Stimulated activated naive CD8-positive, alpha-beta T cell treated with anti-CD3 and anti-CD28 coated beads, Interleukin-15, Interleukin-2, amounts not matched to agents 100 U/mL and 50 U/mL, for 24 hours (primary cell): ENCODE results near the gene ERC2.

Experiments
- ATAC-seq: fragments of 150-1000 bp; cut with Tn5 transposase; one replicate; pipeline ENCODE4 v1.10.0; 2021
- DNase-seq: peaks from one replicate; pipeline ENCODE4 v3.0.0; 2021

ERC2 gene

GRCh38 chr3:55641964-55642363, 826.3 kb downstream of the ERC2 start:
- no peak for DNase-seq
- ATAC-seq: no peak

- ATAC-seq (no peak), DNase-seq (no peak)
Observed at GRCh38 chr3:55639896-55640765, 828.1 kb downstream of the ERC2 start.

DNA sequence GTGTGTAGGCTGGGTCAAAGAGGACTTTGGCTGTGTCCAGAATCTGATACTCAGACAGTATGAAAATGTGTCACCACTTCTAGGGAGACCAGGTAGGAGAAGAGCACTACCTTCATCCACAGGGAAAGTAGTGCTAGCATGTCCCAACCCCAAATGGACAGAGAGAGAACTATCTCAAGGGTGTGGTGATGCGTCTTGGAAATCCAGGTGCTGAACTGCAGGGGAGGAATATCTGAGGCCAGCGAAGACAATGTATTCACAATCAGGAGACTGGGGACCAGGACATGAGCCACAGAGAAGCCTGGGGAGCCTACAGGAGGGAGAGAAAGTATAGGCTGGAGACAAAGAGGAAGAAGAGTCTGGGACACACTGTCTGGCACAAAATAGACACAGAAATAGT, 829.1 kb downstream of the ERC2 start:
- no peak for DNase-seq
- no peak for ATAC-seq

- ATAC-seq (no peak), DNase-seq (no peak)
Observed at GRCh38 chr3:55637906-55638638, 830.2 kb downstream of the ERC2 start.

- ATAC-seq: no peak
- no peak for DNase-seq
Observed at GRCh38 chr3:55636300-55637195, 831.7 kb downstream of the ERC2 start.

DNA sequence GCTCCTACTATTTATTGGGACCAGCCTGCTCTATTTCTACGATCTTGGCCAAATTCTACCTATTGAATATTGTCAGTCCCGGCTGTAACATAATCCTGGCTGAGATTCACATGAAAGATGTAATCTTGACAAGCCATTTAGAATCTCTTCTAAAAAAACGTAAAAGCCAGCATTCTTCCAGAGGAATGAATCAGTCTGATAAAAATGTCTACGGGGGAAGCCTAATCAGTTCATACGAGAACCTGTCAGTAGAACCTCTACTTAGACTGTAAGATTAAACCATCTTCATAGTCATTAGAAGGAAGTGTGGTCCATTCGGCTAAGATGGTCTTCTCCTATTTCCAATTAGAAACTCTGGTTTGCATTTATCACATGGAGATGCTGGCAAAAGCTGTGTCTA, 833.9 kb downstream of the ERC2 start:
- no peak for DNase-seq

DNA sequence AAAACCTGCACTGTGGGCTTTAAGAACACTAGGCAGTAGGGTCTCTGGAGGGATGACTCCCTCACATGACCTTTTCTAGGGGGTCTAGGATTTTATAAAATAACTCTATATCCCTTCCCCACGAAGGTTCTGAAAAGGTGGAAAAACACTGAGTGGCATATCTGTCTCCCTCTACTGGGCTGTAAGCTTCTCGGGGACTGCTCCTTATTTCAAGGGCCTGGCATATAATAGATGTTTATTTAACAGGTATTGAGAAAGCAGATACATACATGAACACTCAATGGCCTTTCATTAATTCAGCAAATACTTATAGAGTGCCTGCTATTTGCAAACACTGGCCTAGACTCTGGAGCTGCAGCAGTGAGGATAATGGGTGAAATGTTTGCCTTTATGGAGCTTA, 834.9 kb downstream of the ERC2 start:
- ATAC-seq: no peak
- DNase-seq: no peak

More for the DNA sequence above, 833.9 kb downstream of the ERC2 start:
- no peak for ATAC-seq

DNA sequence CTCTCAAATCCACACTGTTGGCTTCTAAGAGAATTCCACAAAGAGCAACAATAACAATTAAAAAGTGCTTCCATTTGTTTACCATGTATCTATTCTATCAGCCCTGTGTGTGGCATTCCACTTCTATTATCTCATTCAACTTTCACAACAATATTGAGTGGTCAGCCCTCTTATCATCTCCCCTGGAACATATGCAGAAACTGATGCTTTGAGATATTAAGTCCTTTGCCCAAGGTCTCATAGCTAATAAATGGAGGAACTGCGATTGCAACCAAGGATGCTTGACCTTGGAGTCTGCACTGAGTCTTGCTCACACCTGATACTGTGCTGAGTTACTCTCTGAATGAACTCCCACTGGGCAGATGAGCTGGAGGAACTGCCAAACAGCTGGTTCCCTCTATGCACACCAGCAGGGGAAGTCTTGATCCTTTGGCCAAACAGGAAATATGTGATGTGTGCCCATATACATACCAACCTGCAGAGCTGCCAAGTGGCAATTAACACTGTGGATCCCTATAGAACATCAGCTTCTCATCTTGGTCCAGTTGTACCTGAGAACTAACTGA, 836.4 kb downstream of the ERC2 start:
- no peak for ATAC-seq
- DNase-seq: no peak

DNA sequence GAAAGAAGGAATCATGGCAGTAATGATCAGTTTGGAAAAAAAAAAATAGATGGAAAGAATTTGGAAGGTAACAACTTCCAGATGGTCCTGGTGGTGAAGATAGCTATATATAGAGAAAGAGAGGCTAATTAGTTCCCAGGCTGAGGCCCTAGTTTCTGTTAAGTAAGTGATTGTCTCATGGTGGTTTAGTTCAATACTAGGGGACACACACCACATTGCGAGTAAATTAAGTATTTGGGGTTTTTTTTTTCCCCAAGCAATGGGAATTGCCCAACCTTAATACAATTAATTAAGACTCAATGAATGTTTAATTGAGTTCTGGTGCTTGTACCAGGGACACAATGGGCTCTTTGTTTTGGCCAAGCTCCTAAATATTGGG, 837.4 kb downstream of the ERC2 start:
- no peak for ATAC-seq
- no peak for DNase-seq

- ATAC-seq: no peak
- no peak for DNase-seq
Observed at GRCh38 chr3:55630280-55630920, 837.9 kb downstream of the ERC2 start.

DNA sequence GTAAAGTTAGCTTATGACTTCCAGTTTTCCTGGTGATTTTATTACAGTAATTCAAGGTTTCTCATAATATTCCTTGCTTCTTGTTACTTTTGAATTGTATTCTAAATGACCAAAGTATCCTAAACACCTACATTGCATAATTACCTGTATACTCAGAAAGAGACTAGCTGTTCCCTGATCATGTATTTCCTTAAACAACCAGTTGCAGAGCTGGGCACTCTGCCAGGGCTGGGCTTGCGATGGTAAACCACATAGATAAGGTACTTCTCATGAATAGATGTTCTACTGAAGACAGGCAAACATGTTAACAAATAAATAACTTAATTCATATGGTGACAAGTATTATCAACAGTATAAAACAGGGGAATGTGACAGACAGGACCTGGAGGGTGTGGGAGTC, 838.8 kb downstream of the ERC2 start:
- ATAC-seq (no peak), DNase-seq (no peak)

DNA sequence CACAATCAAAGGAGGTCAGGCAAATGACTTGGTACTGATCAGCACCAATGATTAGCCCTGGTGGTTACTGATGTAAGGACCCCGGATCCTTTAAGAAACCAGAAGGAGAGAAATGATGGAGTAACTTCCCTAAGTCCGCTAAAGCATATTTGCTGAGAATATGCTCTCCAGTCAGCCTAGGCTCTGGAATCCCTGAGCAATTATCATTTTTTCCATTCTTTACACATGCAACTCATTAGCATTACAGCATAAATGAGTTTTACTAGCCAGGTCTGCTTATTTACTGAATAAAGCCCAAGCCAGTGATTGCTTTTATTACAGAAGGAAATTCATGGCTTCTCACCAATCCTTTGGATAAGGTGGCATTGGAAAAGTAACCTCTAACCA, 842.0 kb downstream of the ERC2 start:
- DNase-seq (no peak), ATAC-seq (no peak)

GRCh38 chr3:55624238-55624637, 844.0 kb downstream of the ERC2 start:
- ATAC-seq: no peak

GRCh38 chr3:55623786-55624185, 844.5 kb downstream of the ERC2 start:
- no peak for ATAC-seq
- DNase-seq: no peak

More at GRCh38 chr3:55624238-55624637, 844.0 kb downstream of the ERC2 start:
- no peak for DNase-seq

DNA sequence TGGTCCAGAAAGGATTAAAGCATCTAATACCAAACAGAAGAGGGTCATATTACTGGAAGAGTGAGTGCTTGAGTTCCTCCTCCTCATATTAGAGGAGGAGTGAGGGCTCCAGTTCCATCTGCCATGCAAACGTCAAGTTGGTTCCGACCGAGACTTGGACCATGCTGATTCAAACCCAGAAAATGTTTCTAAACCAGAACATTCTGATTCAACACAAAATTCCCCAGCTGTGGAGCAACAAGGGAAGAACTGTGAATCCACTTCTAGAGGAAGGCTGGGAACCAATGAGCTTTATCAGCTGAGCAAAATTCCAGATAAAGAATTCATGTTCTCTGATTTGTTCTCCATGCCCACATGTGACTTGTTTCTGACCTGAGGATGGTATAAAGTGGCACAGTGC, 845.5 kb downstream of the ERC2 start:
- ATAC-seq (no peak), DNase-seq (no peak)

GRCh38 chr3:55622116-55622515, 846.2 kb downstream of the ERC2 start:
- DNase-seq: no peak
- ATAC-seq: no peak

DNA sequence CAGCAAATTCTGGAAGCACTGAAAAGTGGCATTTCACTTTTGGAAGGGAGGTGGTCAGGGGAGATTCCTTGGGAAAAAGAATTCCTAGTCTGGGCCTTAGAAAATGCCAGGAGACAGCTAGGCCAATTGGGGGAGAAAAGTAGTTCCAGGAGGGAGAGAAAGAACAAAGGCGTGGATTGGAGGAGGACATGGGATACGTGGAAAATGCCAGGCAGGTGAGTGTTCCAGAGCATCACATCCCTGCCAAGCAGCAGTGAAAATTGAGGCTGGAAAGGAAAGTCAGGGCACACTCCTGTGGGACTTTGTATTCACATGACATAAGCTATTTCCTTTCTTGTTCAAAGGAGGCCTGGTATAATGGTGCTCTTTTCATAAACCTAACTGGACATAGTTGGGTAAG, 846.6 kb downstream of the ERC2 start:
- ATAC-seq (no peak), DNase-seq (no peak)

DNA sequence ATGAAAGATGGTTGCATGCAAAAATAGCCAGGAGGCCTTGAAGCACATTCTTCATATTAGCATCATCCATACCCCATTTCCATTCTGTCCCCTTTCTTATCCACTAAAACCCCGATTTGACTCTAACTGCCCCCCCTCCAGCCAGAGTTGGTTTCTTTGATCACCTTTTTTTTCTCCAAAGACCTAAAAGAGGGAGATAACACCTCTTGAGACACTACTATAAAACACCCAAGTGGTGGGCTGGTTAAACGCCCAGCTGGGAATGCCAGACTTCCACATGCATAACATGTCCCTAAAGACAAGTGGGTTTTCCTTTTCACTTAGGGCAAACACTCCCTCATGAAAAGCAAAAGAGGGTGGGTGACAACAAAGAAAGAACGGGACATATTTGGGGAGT, 847.2 kb downstream of the ERC2 start:
- ATAC-seq: no peak

GRCh38 chr3:55620351-55621025, 847.8 kb downstream of the ERC2 start:
- no peak for DNase-seq
- no peak for ATAC-seq

More for the DNA sequence above, 847.2 kb downstream of the ERC2 start:
- DNase-seq: no peak

GRCh38 chr3:55619046-55619808, 849.0 kb downstream of the ERC2 start:
- no peak for ATAC-seq
- no peak for DNase-seq
